Parathyroid adenoma (tissue), 2 donors: Measurements from ENCODE around the gene PPP1R13B.

Experiments used
- H2AFZ ChIP-seq: fragments of 300-600 bp; sonication (generic); one replicate; pipeline ENCODE4 v1.7.0; 2017; ENCODE audit warnings: antibody characterized with exemption, mild to moderate bottlenecking
- H3K27ac ChIP-seq: fragments of 300-600 bp; sonication (generic); one replicate; pipeline ENCODE4 v1.7.0; 2017
- H3K27me3 ChIP-seq: fragments of 300-600 bp; sonication (generic); one replicate; pipeline ENCODE4 v1.7.0; 2017; ENCODE audit warnings: low read length; ENCODE audit not compliant: control insufficient read depth, insufficient read depth
- H3K36me3 ChIP-seq: fragments of 300-600 bp; sonication (generic); one replicate; pipeline ENCODE4 v1.7.0; 2017; ENCODE audit warnings: low read length; ENCODE audit not compliant: control insufficient read depth, insufficient read depth
- H3K4me1 ChIP-seq: fragments of 300-600 bp; sonication (generic); one replicate; pipeline ENCODE4 v1.7.0; 2017; ENCODE audit warnings: control low read depth
- H3K4me2 ChIP-seq: fragments of 300-600 bp; sonication (generic); one replicate; pipeline ENCODE4 v1.7.0; 2017; ENCODE audit warnings: low read length
- H3K4me3 ChIP-seq: fragments of 300-600 bp; sonication (generic); one replicate; pipeline ENCODE4 v1.7.0; 2017; ENCODE audit warnings: low read depth, low read length
- H3K79me2 ChIP-seq: fragments of 300-600 bp; sonication (generic); one replicate; pipeline ENCODE4 v1.7.0; 2017; ENCODE audit warnings: control low read depth
- H3K9ac ChIP-seq: fragments of 300-600 bp; sonication (generic); one replicate; pipeline ENCODE4 v1.7.0; 2017; ENCODE audit warnings: mild to moderate bottlenecking
- H3K9me3 ChIP-seq: fragments of 300-600 bp; sonication (generic); one replicate; pipeline ENCODE4 v1.7.0; 2017; ENCODE audit warnings: low read length; ENCODE audit not compliant: control insufficient read depth
- CTCF ChIP-seq: fragments of 300-600 bp; sonication (generic); IDR thresholded peaks from one replicate; pipeline ENCODE4 v1.7.0; 2017; ENCODE audit warnings: antibody characterized with exemption, mild to moderate bottlenecking
- donor health status: primary hyperparathyroidism.

Gene PPP1R13B

GRCh38 chr14:103816991-103817390 lies 30.4 kb downstream of the PPP1R13B start:
- H3K27ac ChIP-seq = no peak overlapping the region
- no peak overlapping the region for H3K4me2 ChIP-seq
- H3K36me3 ChIP-seq = no peaks in the 10 kb centered on the region
- H3K79me2 ChIP-seq = peaks cover 40% of the 10 kb centered on the region
- H3K27me3 ChIP-seq = no peaks in the 10 kb centered on the region
- no peak overlapping the region for H3K4me3 ChIP-seq
- no peak overlapping the region for H2AFZ ChIP-seq
- H3K9me3 ChIP-seq = no peaks in the 10 kb centered on the region
- H3K9ac ChIP-seq = no peak overlapping the region
- TF ChIP-seq CTCF = no peak
- peaks cover 15% of the 10 kb centered on the region for H3K4me1 ChIP-seq

- no peaks in the 10 kb centered on the region for H3K9me3 ChIP-seq
- no peak overlapping the region for H3K4me3 ChIP-seq
- H3K36me3 ChIP-seq = no peaks in the 10 kb centered on the region
- H3K27me3 ChIP-seq = no peaks in the 10 kb centered on the region
- TF ChIP-seq CTCF = no peak
- no peak overlapping the region for H2AFZ ChIP-seq
- H3K27ac ChIP-seq = no peak overlapping the region
- peaks cover 48% of the 10 kb centered on the region for H3K79me2 ChIP-seq
- no peak overlapping the region for H3K4me2 ChIP-seq
- peaks cover 9% of the 10 kb centered on the region for H3K4me1 ChIP-seq
- no peak overlapping the region for H3K9ac ChIP-seq
Measured at GRCh38 chr14:103815253-103815652, 32.1 kb downstream of the PPP1R13B start.

DNA sequence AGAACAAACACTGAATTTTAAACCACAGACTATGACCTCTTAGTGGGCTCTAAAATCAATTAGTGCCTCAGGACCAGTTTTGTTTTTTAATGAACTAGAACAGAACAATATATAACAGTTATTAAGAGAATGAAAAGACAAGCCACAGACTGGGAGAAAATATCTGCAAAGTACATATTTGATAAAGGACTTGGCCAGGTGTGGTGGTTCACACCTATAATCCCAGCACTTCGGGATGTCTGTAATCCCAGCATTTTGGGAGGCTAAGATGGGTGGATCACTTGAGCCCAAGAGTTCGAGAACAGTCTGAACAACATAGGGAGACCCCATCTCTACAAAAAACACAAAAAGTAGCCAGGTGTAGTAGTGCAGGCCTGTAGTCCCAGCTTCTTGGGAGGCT lies 36.2 kb downstream of the PPP1R13B start:
- Histone ChIP-seq H2AFZ (no peak overlapping the region), H3K36me3 (no peaks in the 10 kb centered on the region), H3K9ac (no peak overlapping the region), H3K4me3 (no peak overlapping the region), H3K4me1 (peaks cover 3% of the 10 kb centered on the region), H3K27me3 (no peaks in the 10 kb centered on the region), H3K9me3 (no peaks in the 10 kb centered on the region), H3K79me2 (peaks cover 80% of the 10 kb centered on the region), H3K4me2 (no peak overlapping the region), H3K27ac (no peak overlapping the region)
- no peak for TF ChIP-seq CTCF

- Histone ChIP-seq H2AFZ (no peak overlapping the region), H3K79me2 (peaks cover 69% of the 10 kb centered on the region), H3K27ac (no peak overlapping the region), H3K9me3 (no peaks in the 10 kb centered on the region), H3K4me1 (peaks cover 4% of the 10 kb centered on the region), H3K27me3 (no peaks in the 10 kb centered on the region), H3K36me3 (no peaks in the 10 kb centered on the region), H3K9ac (no peak overlapping the region), H3K4me2 (no peak overlapping the region), H3K4me3 (no peak overlapping the region)
- TF ChIP-seq CTCF = peak; percentile 95
Measured at GRCh38 chr14:103808403-103809001, 38.9 kb downstream of the PPP1R13B start.

- no peaks in the 10 kb centered on the region for H3K36me3 ChIP-seq
- no peak for TF ChIP-seq CTCF
- H3K4me2 ChIP-seq = no peak overlapping the region
- H3K4me3 ChIP-seq = no peak overlapping the region
- no peak overlapping the region for H3K9ac ChIP-seq
- peaks cover 64% of the 10 kb centered on the region for H3K79me2 ChIP-seq
- H3K27ac ChIP-seq = no peak overlapping the region
- no peaks in the 10 kb centered on the region for H3K9me3 ChIP-seq
- H2AFZ ChIP-seq = no peak overlapping the region
- H3K4me1 ChIP-seq = peaks cover 4% of the 10 kb centered on the region
- no peaks in the 10 kb centered on the region for H3K27me3 ChIP-seq
Measured at GRCh38 chr14:103806805-103807204, 40.6 kb downstream of the PPP1R13B start.
